OCI-LY7 (cell line): ENCODE results near the gene TGFBR1.

Experiments used
- CTCF ChIP-seq: fragments of 200-600 bp; sonication (generic); conservative IDR thresholded peaks from 2 replicates; pipeline ENCODE4 v1.5.1; 2014; ENCODE audit warnings: mild to moderate bottlenecking, antibody characterized with exemption, low read length, moderate library complexity, mixed read lengths
- EZH2phosphoT487 ChIP-seq: fragments of 200-600 bp; sonication (generic); IDR thresholded peaks from 2 replicates; pipeline ENCODE4 v1.6.1; 2018; ENCODE audit warnings: low read depth, borderline replicate concordance, mild to moderate bottlenecking, mixed run types, antibody characterized with exemption, low read length, moderate library complexity, mixed read lengths

- no peak for TF ChIP-seq CTCF
- no peak for TF ChIP-seq EZH2phosphoT487
Observed at GRCh38 chr9:99150451-99151171, 45.7 kb downstream of the TGFBR1 start.
